Spleen (tissue), 11 donors: ENCODE results near the gene KCNIP2. TPM values are rescaled to one million over a fixed set of nuclear protein-coding genes. Genes with fewer than 3 reads are reported as not detected.
A peak's percentile ranks its signal among the peaks of the same experiment; 100 is the strongest.

ENCODE experiments used
- DNase-seq: peaks from one replicate; pipeline ENCODE4 v3.0.0-alpha.2; 2020
- H3K27ac ChIP-seq, 8 donors: fragments of 200-600 bp; sonication (generic) in 7 of 8; 1 replicate in 4 of 8; 2 replicates in 4 of 8; pipeline versions ENCODE4 v1.5.0 to v1.8.0; 2016 to 2021; ENCODE audit warnings: inconsistent platforms in 4 of 8, mild to moderate bottlenecking in 4 of 8, moderate library complexity in 1 of 8
- H3K27me3 ChIP-seq, 7 donors: fragments of 200-600 bp; sonication (generic) in 6 of 7; replicated peaks in 1 of 7; 1 replicate in 4 of 7; 2 replicates in 3 of 7; pipeline versions ENCODE4 v1.5.0 to v1.8.0; 2016 to 2021; ENCODE audit warnings: inconsistent platforms in 3 of 7, mild to moderate bottlenecking in 1 of 7
- H3K36me3 ChIP-seq, 6 donors: fragments of 200-600 bp; sonication (generic) in 5 of 6; 1 replicate in 4 of 6; 2 replicates in 2 of 6; pipeline versions ENCODE4 v1.5.0 to v1.8.0; 2016 to 2021; ENCODE audit warnings: inconsistent platforms in 2 of 6
- H3K4me1 ChIP-seq, 6 donors: fragments of 200-600 bp; sonication (generic) in 5 of 6; 1 replicate in 3 of 6; 2 replicates in 3 of 6; pipeline versions ENCODE4 v1.5.0 to v1.8.0; 2016 to 2021; ENCODE audit warnings: inconsistent platforms in 3 of 6
- H3K4me3 ChIP-seq, 8 donors: fragments of 200-600 bp; sonication (generic) in 7 of 8; 1 replicate in 4 of 8; 2 replicates in 4 of 8; pipeline versions ENCODE4 v1.5.0 to v1.8.0; 2016 to 2021; ENCODE audit warnings: inconsistent platforms in 4 of 8, mild to moderate bottlenecking in 4 of 8, moderate library complexity in 2 of 8
- H3K9me3 ChIP-seq, 8 donors: fragments of 200-600 bp; sonication (generic) in 7 of 8; 1 replicate in 4 of 8; 2 replicates in 4 of 8; pipeline versions ENCODE4 v1.5.0 to v1.8.0; 2016 to 2021; ENCODE audit warnings: inconsistent platforms in 4 of 8
- CTCF ChIP-seq, 11 experiments: fragments of 200-600 bp in 7 of 11; fragments of 450-650 bp in 4 of 11; sonication (generic) in 4 of 11; IDR thresholded peaks in 8 of 11; conservative IDR thresholded peaks in 3 of 11; 1 replicate in 7 of 11; 2 replicates in 4 of 11; pipeline versions ENCODE4 v1.4.0 to v1.8.0; 2016 to 2021; ENCODE audit warnings: antibody characterized with exemption in 11 of 11, inconsistent platforms in 4 of 11, mild to moderate bottlenecking in 1 of 11
- POLR2A ChIP-seq, 3 donors: fragments of 450-650 bp; IDR thresholded peaks; one replicate each; pipeline ENCODE4 v1.5.1; 2017; ENCODE audit warnings: antibody characterized with exemption in 3 of 3, mild to moderate bottlenecking in 1 of 3
- POLR2AphosphoS5 ChIP-seq, 3 donors: sonication (generic); formaldehyde crosslinking; IDR thresholded peaks; one replicate each; pipeline ENCODE4 v1.5.1; 2017; ENCODE audit warnings: antibody characterized with exemption in 3 of 3
- WGBS, 5 donors: extraction: QIAGEN DNeasy Blood & Tissue Kit in 3 of 5; methylation state at CpG; one replicate each; pipeline versions ENCODE4 v1.1.5 to v1.1.7; 2013 to 2018; 5-methylcytosine and 5-hydroxymethylcytosine counted together
- intact Hi-C: fragments of 100-400 bp; cut with DNase I; formaldehyde crosslinking; loops from one replicate; pipeline ENCODE4 v1.15.0; 2023; ENCODE audit warnings: low total_unique reads
- polyA plus RNA-seq, 3 donors: library from polyadenylated mRNA; stranded (reverse); fragments of 200-250 nt; gene quantifications; one replicate each; pipeline ENCODE4 v1.2.1, GENCODE V29; 2013
- total RNA-seq, 7 donors: library from RNA; depleted of rRNA in 3 of 7; stranded (reverse); fragments of >200 nt in 3 of 7; fragmentation: NEBNext Ultra II Directional in 4 of 7; extraction: Animal tissue kit (Norgen Biotek cat#: 25700) in 4 of 7; gene quantifications; one replicate each; pipeline versions ENCODE4 v1.1.0 to v1.2.1, GENCODE V29; 2016 to 2021
- donor health status: healthy with polysubstance abuse.
- donor health status: DM: no; HTN: no; CAD: no; lungs with moderate emphysema.
- donor health status: DM: no; HTN: no; CAD: no.
- donor health status: Bipolar disorder and iron deficiency.
- donor health status: healthy.
- donor health status: DM: no; HTN: no; CAD: no.
- donor health status: DM: yes; HTN: yes; CAD: no.

The KCNIP2 gene
- total and polyA plus RNA-seq, 10 donors = 1.00 to 8.6 (median 5.2) TPM

- WGBS, 5 donors = 3 to 7% (median 5%) methylated on average over 33 to 58 of the region's 58 CpGs
- peak; percentile 81 for DNase-seq
- peaks cover 4 to 63% (median 55%) of the 10 kb centered on the region in 7 donors for H3K27me3 ChIP-seq
- no peak overlapping the region for H3K27ac ChIP-seq
- intact Hi-C loops = no loop called here
- peak overlapping the region; percentile 30 to 74 (median 47) for H3K4me3 ChIP-seq
- no peaks in the 10 kb centered on the region for H3K9me3 ChIP-seq
- peaks cover 22 to 86% (median 79%) of the 10 kb centered on the region in 6 donors for H3K4me1 ChIP-seq
- peaks cover 0 to 3% (median 0%) of the 10 kb centered on the region in 6 donors for H3K36me3 ChIP-seq
- TF ChIP-seq CTCF (IDR thresholded peaks at IDR 0.05 in 8 of 11, conservative IDR thresholded peaks at IDR 0.05 in 3 of 11) (no peak), POLR2A (IDR thresholded peaks at IDR 0.05) (no peak), POLR2AphosphoS5 (IDR thresholded peaks at IDR 0.05) (peak in 1 of 3 donors; percentile 47)
These were observed 64.6 kb downstream of the KCNIP2 start for GRCh38 chr10:101778781-101779543.

GRCh38 chr10:101778151-101778780 is 65.3 kb downstream of the KCNIP2 start:
- intact Hi-C loops = no loop called here
- Histone ChIP-seq H3K27me3 (peaks cover 4 to 70% (median 62%) of the 10 kb centered on the region in 7 donors), H3K4me1 (peaks cover 22 to 86% (median 76%) of the 10 kb centered on the region in 6 donors), H3K9me3 (no peaks in the 10 kb centered on the region), H3K27ac (no peak overlapping the region), H3K36me3 (no peaks in the 10 kb centered on the region), H3K4me3 (peak overlapping the region in 2 of 8 donors; percentile 54 to 74)
- WGBS, 5 donors = 57 to 66% (median 63%) methylated on average over 11 to 12 of the region's 12 CpGs
- no peak for DNase-seq
- TF ChIP-seq POLR2A (IDR thresholded peaks at IDR 0.05) (no peak), CTCF (IDR thresholded peaks at IDR 0.05 in 8 of 11, conservative IDR thresholded peaks at IDR 0.05 in 3 of 11) (no peak), POLR2AphosphoS5 (IDR thresholded peaks at IDR 0.05) (no peak)

DNA sequence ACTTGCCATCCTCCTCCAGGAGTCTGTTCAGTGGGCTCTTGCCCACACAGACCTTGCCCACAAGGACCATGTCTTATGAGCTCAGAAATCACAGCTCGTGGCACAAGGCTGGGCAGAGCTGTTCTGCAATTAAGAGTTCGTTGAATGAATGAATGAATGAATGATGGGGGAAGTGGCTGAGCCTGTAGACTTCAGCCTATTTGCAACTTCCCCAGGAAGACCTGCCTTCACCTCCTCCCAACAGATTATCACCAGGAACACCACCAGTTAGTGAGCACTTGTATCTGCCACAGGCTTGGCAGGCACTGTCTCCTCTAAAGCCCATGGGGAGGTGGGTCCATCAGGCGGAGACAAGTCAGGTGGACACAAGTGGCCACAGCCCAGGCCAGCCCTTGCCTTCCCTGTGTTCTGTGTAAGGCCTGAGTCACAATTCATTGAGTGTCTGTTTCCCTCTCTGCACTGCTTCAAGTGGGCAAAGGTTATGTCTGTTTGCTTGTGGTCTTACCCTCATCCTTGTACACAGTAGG is 65.9 kb downstream of the KCNIP2 start:
- no peak overlapping the region for H3K4me3 ChIP-seq
- intact Hi-C loops = no loop called here
- no peaks in the 10 kb centered on the region for H3K9me3 ChIP-seq
- H3K4me1 ChIP-seq = peaks cover 22 to 81% (median 71%) of the 10 kb centered on the region in 6 donors
- TF ChIP-seq POLR2AphosphoS5 (IDR thresholded peaks at IDR 0.05) = no peak
- no peak for TF ChIP-seq POLR2A (IDR thresholded peaks at IDR 0.05)
- TF ChIP-seq CTCF (IDR thresholded peaks at IDR 0.05 in 8 of 11, conservative IDR thresholded peaks at IDR 0.05 in 3 of 11) = no peak
- no peak overlapping the region for H3K27ac ChIP-seq
- DNase-seq = no peak
- 88 to 100% (median 92%) methylated on average over 2 to 3 of the region's 3 CpGs for WGBS, 5 donors
- H3K36me3 ChIP-seq = no peaks in the 10 kb centered on the region
- H3K27me3 ChIP-seq = peaks cover 4 to 76% (median 67%) of the 10 kb centered on the region in 7 donors
